Glutamatergic neuron (in vitro differentiated cells): ENCODE data around the gene GRIP1. TPM values are rescaled to one million over a fixed set of nuclear protein-coding genes. Genes with fewer than 3 reads are reported as not detected.

Experiments
- DNase-seq: peaks from one replicate; pipeline ENCODE4 v3.0.0; 2022
- H3K27ac Mint-ChIP-seq: one replicate; pipeline ENCODE4 v1.8.0; 2020; ENCODE audit warnings: mild to moderate bottlenecking, mixed read lengths, inconsistent platforms; ENCODE audit not compliant: unreplicated experiment
- H3K27me3 Mint-ChIP-seq: one replicate; pipeline ENCODE4 v1.8.0; 2020; ENCODE audit warnings: mild to moderate bottlenecking, moderate library complexity, mixed read lengths, inconsistent platforms; ENCODE audit not compliant: unreplicated experiment
- H3K36me3 Mint-ChIP-seq: one replicate; pipeline ENCODE4 v1.8.0; 2020; ENCODE audit warnings: mild to moderate bottlenecking, mixed read lengths, inconsistent platforms; ENCODE audit not compliant: unreplicated experiment
- H3K4me1 Mint-ChIP-seq: one replicate; pipeline ENCODE4 v1.8.0; 2020; ENCODE audit warnings: mild to moderate bottlenecking, low read depth, mixed read lengths, inconsistent platforms; ENCODE audit not compliant: unreplicated experiment
- H3K4me3 Mint-ChIP-seq: one replicate; pipeline ENCODE4 v1.8.0; 2020; ENCODE audit warnings: mild to moderate bottlenecking, mixed read lengths, inconsistent platforms; ENCODE audit not compliant: unreplicated experiment
- H3K9me3 Mint-ChIP-seq: one replicate; pipeline ENCODE4 v1.8.0; 2020; ENCODE audit warnings: mild to moderate bottlenecking, moderate library complexity, mixed read lengths, inconsistent platforms; ENCODE audit not compliant: unreplicated experiment
- total RNA-seq: library from RNA; stranded (reverse); fragmentation: NEBNext Ultra II Directional; extraction: Animal tissue kit (Norgen Biotek cat#: 25700); gene quantifications from one replicate; pipeline ENCODE4 v1.2.1, GENCODE V29; 2021; ENCODE audit not compliant: unreplicated experiment
- TF ChIP-seq, protein P1 (sequence below): fragments of 200-600 bp; sonication (generic); IDR thresholded peaks from one replicate; pipeline ENCODE4 v1.5.0; 2021; ENCODE audit not compliant: partially characterized antibody, unreplicated experiment

GRIP1 gene
- total RNA-seq, 1 donor from 2014 or later: 67.1 TPM

DNA sequence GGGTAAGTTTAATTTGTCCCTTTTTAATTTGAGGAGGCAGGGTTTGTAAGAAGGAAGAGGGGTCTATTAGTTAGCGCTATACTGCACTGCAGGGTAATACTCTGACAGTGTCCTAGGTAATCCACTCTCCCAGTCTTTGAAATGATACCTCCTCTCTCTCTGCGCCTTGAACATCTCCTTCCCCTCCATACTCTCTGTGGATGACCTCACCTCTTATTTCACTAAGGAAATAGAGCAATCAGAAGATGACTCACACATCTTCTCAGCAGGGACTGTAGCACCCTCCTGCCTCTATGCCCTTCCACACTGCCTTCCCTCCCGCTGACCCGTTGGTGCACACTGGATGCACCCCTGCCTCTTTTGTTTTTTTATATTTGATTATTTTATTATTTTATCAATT lies 94.2 kb downstream of the GRIP1 start:
- Mint-ChIP-seq H3K36me3 (no peaks in the 10 kb centered on the region), H3K9me3 (no peaks in the 10 kb centered on the region), H3K4me3 (no peak overlapping the region), H3K27ac (no peak overlapping the region), H3K27me3 (no peaks in the 10 kb centered on the region), H3K4me1 (no peaks in the 10 kb centered on the region)
- TF ChIP-seq, protein P1, sequence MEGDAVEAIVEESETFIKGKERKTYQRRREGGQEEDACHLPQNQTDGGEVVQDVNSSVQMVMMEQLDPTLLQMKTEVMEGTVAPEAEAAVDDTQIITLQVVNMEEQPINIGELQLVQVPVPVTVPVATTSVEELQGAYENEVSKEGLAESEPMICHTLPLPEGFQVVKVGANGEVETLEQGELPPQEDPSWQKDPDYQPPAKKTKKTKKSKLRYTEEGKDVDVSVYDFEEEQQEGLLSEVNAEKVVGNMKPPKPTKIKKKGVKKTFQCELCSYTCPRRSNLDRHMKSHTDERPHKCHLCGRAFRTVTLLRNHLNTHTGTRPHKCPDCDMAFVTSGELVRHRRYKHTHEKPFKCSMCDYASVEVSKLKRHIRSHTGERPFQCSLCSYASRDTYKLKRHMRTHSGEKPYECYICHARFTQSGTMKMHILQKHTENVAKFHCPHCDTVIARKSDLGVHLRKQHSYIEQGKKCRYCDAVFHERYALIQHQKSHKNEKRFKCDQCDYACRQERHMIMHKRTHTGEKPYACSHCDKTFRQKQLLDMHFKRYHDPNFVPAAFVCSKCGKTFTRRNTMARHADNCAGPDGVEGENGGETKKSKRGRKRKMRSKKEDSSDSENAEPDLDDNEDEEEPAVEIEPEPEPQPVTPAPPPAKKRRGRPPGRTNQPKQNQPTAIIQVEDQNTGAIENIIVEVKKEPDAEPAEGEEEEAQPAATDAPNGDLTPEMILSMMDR: no peak
- DNase-seq: no peak

DNA sequence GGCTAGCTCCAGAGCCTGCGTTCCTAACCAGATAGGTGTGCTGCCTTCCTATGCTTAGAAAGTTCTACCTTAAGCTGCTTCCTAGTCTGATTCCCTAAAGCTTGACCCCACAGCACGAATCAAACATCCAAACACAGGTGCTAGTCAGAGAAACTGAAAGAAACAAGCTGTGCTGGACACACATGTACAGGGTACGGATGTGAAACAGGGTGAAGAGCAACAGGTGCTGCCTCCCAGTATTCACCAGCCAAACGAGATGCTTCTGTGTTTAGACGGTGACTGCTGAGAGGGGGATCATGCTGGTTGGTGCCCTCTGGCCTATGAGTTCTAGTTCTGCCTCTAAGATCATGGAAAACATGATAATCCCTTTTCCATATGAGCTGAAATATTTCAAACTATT lies 105.3 kb downstream of the GRIP1 start:
- peaks cover 2% of the 10 kb centered on the region for H3K27me3 Mint-ChIP-seq
- H3K4me3 Mint-ChIP-seq: no peak overlapping the region
- DNase-seq: no peak
- no peak overlapping the region for H3K27ac Mint-ChIP-seq
- peaks cover 2% of the 10 kb centered on the region for H3K4me1 Mint-ChIP-seq
- peaks cover 2% of the 10 kb centered on the region for H3K9me3 Mint-ChIP-seq
- H3K36me3 Mint-ChIP-seq: peaks cover 10% of the 10 kb centered on the region
- TF ChIP-seq, protein P1: no peak

DNA sequence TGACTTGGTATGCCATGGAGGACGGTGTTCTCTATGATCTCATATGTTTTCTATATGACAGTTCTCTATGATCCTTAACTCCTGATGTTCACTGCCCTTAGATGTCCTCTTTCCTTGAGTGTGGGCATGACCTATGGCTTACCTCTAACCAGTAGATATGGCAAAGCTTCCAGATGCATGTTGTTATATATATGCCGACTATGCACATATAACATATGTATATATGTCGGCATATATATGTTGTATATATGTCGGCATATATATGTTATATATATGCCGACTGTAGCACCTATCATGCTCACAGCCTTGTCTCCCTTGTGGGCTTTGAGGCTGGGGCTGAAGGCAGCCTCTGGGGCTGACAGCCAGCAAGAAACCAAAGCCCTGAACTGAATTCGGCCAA lies 106.0 kb downstream of the GRIP1 start:
- Mint-ChIP-seq H3K27me3 (peaks cover 2% of the 10 kb centered on the region), H3K27ac (no peak overlapping the region), H3K4me3 (no peak overlapping the region), H3K36me3 (peaks cover 13% of the 10 kb centered on the region), H3K4me1 (peaks cover 2% of the 10 kb centered on the region), H3K9me3 (peaks cover 2% of the 10 kb centered on the region)
- no peak for DNase-seq
- TF ChIP-seq, protein P1: no peak

DNA sequence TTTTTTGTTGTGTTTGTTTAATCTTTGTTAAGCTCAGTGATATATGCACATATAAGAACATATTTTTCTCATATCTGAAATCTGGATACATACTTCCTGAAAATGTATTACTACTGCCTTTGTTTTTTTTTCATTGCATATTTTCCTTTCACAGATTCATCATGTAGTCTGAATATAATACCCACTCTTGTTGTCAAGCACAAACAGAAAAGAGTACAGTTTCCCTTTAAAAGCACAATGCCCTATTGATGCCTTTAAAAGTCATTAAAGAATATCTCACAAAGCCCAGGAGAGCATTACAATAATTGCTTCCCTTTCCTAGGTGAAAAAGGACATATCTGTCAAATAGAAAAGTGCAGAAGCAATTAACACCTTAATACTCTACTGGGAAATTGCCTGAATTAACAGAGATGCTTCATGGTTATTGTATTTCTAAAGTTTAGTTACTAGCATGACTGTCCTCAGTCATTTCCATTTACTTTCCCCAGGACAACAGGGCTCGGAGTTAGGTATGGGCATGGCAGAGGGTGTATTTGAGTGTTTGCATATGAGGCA lies 107.4 kb downstream of the GRIP1 start:
- Mint-ChIP-seq H3K27me3 (peaks cover 2% of the 10 kb centered on the region), H3K27ac (no peak overlapping the region), H3K4me1 (peaks cover 2% of the 10 kb centered on the region), H3K9me3 (peaks cover 2% of the 10 kb centered on the region), H3K4me3 (no peak overlapping the region), H3K36me3 (peaks cover 5% of the 10 kb centered on the region)
- TF ChIP-seq, protein P1: no peak
- no peak for DNase-seq

DNA sequence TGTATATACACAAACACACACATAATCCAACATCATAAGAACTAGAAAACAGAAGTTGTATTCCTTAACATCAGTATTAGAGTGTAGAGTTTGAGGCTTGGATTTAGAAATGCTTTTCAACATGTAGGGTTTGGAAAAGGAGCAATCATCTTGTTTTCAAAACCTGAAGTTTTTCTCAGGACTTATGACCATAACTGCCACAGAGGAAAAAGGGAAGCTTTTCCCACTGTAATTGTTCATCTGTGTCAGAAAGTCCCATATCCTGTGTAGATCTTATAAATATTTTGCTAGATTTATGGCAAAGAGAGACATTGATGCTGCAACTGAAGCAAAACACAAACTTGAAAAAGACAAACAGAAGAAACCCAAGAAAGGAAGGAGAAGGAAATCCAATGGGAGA lies 115.7 kb downstream of the GRIP1 start:
- Mint-ChIP-seq H3K4me3 (no peak overlapping the region), H3K4me1 (no peaks in the 10 kb centered on the region)

More for the DNA sequence above, 115.7 kb downstream of the GRIP1 start:
- TF ChIP-seq, protein P1: no peak
- no peak overlapping the region for H3K27ac Mint-ChIP-seq
- peaks cover 13% of the 10 kb centered on the region for H3K36me3 Mint-ChIP-seq
- no peaks in the 10 kb centered on the region for H3K27me3 Mint-ChIP-seq
- H3K9me3 Mint-ChIP-seq: peaks cover 5% of the 10 kb centered on the region
- no peak for DNase-seq
